H1 (cell line): ENCODE results near the gene POLR3G. TPM values are rescaled to one million over a fixed set of nuclear protein-coding genes. Genes with fewer than 3 reads are reported as not detected.

Experiments used
- CTCF ChIA-PET: fragments of 300-600 bp; sonication (Branson Sonifier 250); formaldehyde crosslinking; loops from one replicate; lab custom pipeline; 2021; ENCODE audit not compliant: partially characterized antibody; lab: Charles Lee
- POLR2A ChIA-PET: fragments of 300-600 bp; sonication (Branson Sonifier 250); formaldehyde crosslinking; loops from one replicate; lab custom pipeline; 2021; ENCODE audit warnings: inconsistent platforms; ENCODE audit not compliant: partially characterized antibody; lab: Charles Lee
- DNase-seq, 2 experiments: peaks; one replicate each; pipeline versions ENCODE4 v3.0.0 to v3.0.0-alpha.2; 2010 to 2022; ENCODE audit warnings: low spot score in 2 of 2, low read depth in 1 of 2, mixed read lengths in 1 of 2
- FAIRE-seq: peaks from 2 replicates; lab custom pipeline; 2011; peaks lifted over from hg19 to GRCh38; lab: Jason Lieb, UNC
- H2AFZ ChIP-seq: 2 replicates; pipeline ENCODE4 v1.8.1; 2012; ENCODE audit warnings: low read length, inconsistent platforms
- H2AK5ac ChIP-seq: 2 replicates; pipeline ENCODE4 v1.6.1; 2013; ENCODE audit warnings: low read depth, low read length
- H2BK120ac ChIP-seq: replicated peaks from 2 replicates; pipeline ENCODE3; 2013; ENCODE audit warnings: low read depth, low read length, inconsistent platforms
- H2BK12ac ChIP-seq: 2 replicates; pipeline ENCODE4 v1.6.1; 2013; ENCODE audit warnings: low read depth, low read length
- H2BK15ac ChIP-seq: 2 replicates; pipeline ENCODE4 v1.6.1; 2013; ENCODE audit warnings: low read length
- H2BK20ac ChIP-seq: 2 replicates; pipeline ENCODE4 v1.6.1; 2013; ENCODE audit warnings: low read length
- H2BK5ac ChIP-seq: 2 replicates; pipeline ENCODE4 v1.6.1; 2013; ENCODE audit warnings: low read depth, low read length
- H3K14ac ChIP-seq: 2 replicates; pipeline ENCODE4 v1.6.1; 2013; ENCODE audit warnings: inconsistent platforms; ENCODE audit not compliant: insufficient read length
- H3K18ac ChIP-seq: 2 replicates; pipeline ENCODE4 v1.6.1; 2013; ENCODE audit warnings: low read length; ENCODE audit errors: extremely low read depth
- H3K23ac ChIP-seq: 2 replicates; pipeline ENCODE4 v1.6.1; 2013; ENCODE audit warnings: inconsistent platforms; ENCODE audit not compliant: insufficient read length
- H3K23me2 ChIP-seq: 2 replicates; pipeline ENCODE4 v1.6.1; 2013; ENCODE audit warnings: low read depth, low read length
- H3K27ac ChIP-seq: 2 replicates; pipeline ENCODE4 v1.6.1; 2011; ENCODE audit warnings: low read depth, low read length, inconsistent platforms
- H3K27me3 ChIP-seq, 4 experiments: replicated peaks in 1 of 4; 1 replicate in 1 of 4; 2 replicates in 3 of 4; pipeline versions ENCODE4 v1.6.1 to v1.8.1; 2011 to 2013; ENCODE audit warnings: low read length in 3 of 4, mild to moderate bottlenecking in 3 of 4, inconsistent platforms in 2 of 4, mixed read lengths in 2 of 4, moderate library complexity in 1 of 4; ENCODE audit not compliant: control insufficient read depth in 3 of 4, insufficient read depth in 3 of 4; ENCODE audit errors: extremely low read depth in 1 of 4
- H3K36me3 ChIP-seq, 4 experiments: 2 replicates each; pipeline versions ENCODE4 v1.6.1 to v1.8.1; 2011 to 2013; ENCODE audit warnings: mild to moderate bottlenecking in 4 of 4, low read length in 3 of 4, moderate library complexity in 2 of 4, control low read depth in 1 of 4, inconsistent platforms in 1 of 4; ENCODE audit not compliant: insufficient read depth in 4 of 4, control insufficient read depth in 2 of 4
- H3K4ac ChIP-seq: replicated peaks from 2 replicates; pipeline ENCODE3; 2013; ENCODE audit warnings: low read length, low read depth, mixed read lengths, inconsistent platforms; ENCODE audit not compliant: insufficient read length
- H3K4me1 ChIP-seq, 4 experiments: replicated peaks in 1 of 4; 1 replicate in 1 of 4; 2 replicates in 3 of 4; pipeline versions ENCODE4 v1.6.1 to v1.8.1; 2011 to 2013; ENCODE audit warnings: low read length in 3 of 4, inconsistent platforms in 2 of 4, mixed read lengths in 1 of 4; ENCODE audit not compliant: insufficient read depth in 4 of 4, control insufficient read depth in 3 of 4
- H3K4me2 ChIP-seq, 2 experiments: 2 replicates each; pipeline versions ENCODE4 v1.6.1 to v1.8.1; 2011 to 2013; ENCODE audit warnings: low read depth in 2 of 2, low read length in 2 of 2, control low read depth in 1 of 2, inconsistent platforms in 1 of 2, mild to moderate bottlenecking in 1 of 2; ENCODE audit not compliant: insufficient read depth in 1 of 2
- H3K4me3 ChIP-seq, 4 experiments: fragments of 200-600, 300-600 bp in 1 of 4; sonication (generic), shearing (Covaris generic), sonication (Bioruptor Twin) in 1 of 4; 2 replicates each; pipeline versions ENCODE4 v1.5.1 to v1.8.1; 2011 to 2016; ENCODE audit warnings: low read length in 4 of 4, low read depth in 3 of 4, control low read depth in 2 of 4, inconsistent platforms in 2 of 4, mild to moderate bottlenecking in 2 of 4, mixed read lengths in 1 of 4, moderate library complexity in 1 of 4; ENCODE audit not compliant: insufficient read depth in 2 of 4; ENCODE audit errors: extremely low read depth in 1 of 4
- H3K56ac ChIP-seq: replicated peaks from 2 replicates; pipeline ENCODE3; 2013; ENCODE audit warnings: low read depth, mild to moderate bottlenecking, mixed read lengths, low read length, inconsistent platforms; ENCODE audit not compliant: insufficient read length
- H3K79me1 ChIP-seq: 2 replicates; pipeline ENCODE4 v1.6.1; 2013; ENCODE audit warnings: low read depth, low read length, control low read depth
- H3K79me2 ChIP-seq, 2 experiments: 2 replicates each; pipeline versions ENCODE4 v1.6.1 to v1.8.1; 2012 to 2013; ENCODE audit warnings: low read length in 2 of 2, mild to moderate bottlenecking in 2 of 2, inconsistent platforms in 1 of 2; ENCODE audit not compliant: insufficient read depth in 2 of 2, control insufficient read depth in 1 of 2
- H3K9ac ChIP-seq, 4 experiments: replicated peaks in 1 of 4; 1 replicate in 1 of 4; 2 replicates in 3 of 4; pipeline versions ENCODE4 v1.6.1 to v1.8.1; 2011 to 2013; ENCODE audit warnings: low read depth in 3 of 4, low read length in 3 of 4, control low read depth in 2 of 4, mild to moderate bottlenecking in 2 of 4, moderate library complexity in 2 of 4, inconsistent platforms in 1 of 4; ENCODE audit errors: extremely low read depth in 1 of 4
- H3K9me3 ChIP-seq, 2 experiments: 2 replicates each; pipeline versions ENCODE4 v1.6.1 to v1.8.1; 2012 to 2013; ENCODE audit warnings: mild to moderate bottlenecking in 2 of 2, moderate library complexity in 2 of 2, control low read depth in 1 of 2, inconsistent platforms in 1 of 2, low read depth in 1 of 2, low read length in 1 of 2, mixed read lengths in 1 of 2; ENCODE audit not compliant: insufficient read depth in 2 of 2
- H4K20me1 ChIP-seq, 2 experiments: replicated peaks in 1 of 2; 2 replicates each; pipeline versions ENCODE3 to v1.8.1; 2011 to 2013; ENCODE audit warnings: inconsistent platforms in 2 of 2, low read length in 2 of 2, mild to moderate bottlenecking in 1 of 2; ENCODE audit not compliant: insufficient read depth in 2 of 2, control insufficient read depth in 1 of 2
- H4K5ac ChIP-seq: 2 replicates; pipeline ENCODE4 v1.6.1; 2013; ENCODE audit warnings: low read length, low read depth, mixed read lengths, inconsistent platforms; ENCODE audit not compliant: insufficient read length
- H4K8ac ChIP-seq: 2 replicates; pipeline ENCODE4 v1.8.0; 2013; ENCODE audit warnings: mild to moderate bottlenecking, moderate library complexity, low read length, inconsistent platforms; ENCODE audit not compliant: insufficient read depth; ENCODE audit errors: extremely low read depth
- H4K91ac ChIP-seq: replicated peaks from 2 replicates; pipeline ENCODE3; 2013; ENCODE audit warnings: low read length, mixed read lengths, inconsistent platforms; ENCODE audit not compliant: insufficient read length
- CHD2 ChIP-seq: IDR thresholded peaks from 2 replicates; pipeline ENCODE4 v1.6.1; 2012; ENCODE audit warnings: low read length, improper control_type of control experiment
- SAP30 ChIP-seq: fragments of 300-600 bp; sonication (generic); IDR thresholded peaks from 2 replicates; pipeline ENCODE4 v1.7.1; 2012; ENCODE audit warnings: low read length, moderate library complexity, mild to moderate bottlenecking, inconsistent platforms; ENCODE audit not compliant: insufficient read depth, insufficient replicate concordance
- SUZ12 ChIP-seq: fragments of 200-600 bp; sonication (generic); IDR thresholded peaks from 2 replicates; pipeline ENCODE4 v1.6.1; 2012; ENCODE audit warnings: mild to moderate bottlenecking, inconsistent platforms, low read length, moderate library complexity, mixed read lengths
- WGBS, 2 experiments: shearing (Covaris generic) in 1 of 2; methylation state at CpG; one replicate each; pipeline versions ENCODE4 v1.1.6 to v1.1.7; 2013 to 2015; ENCODE audit warnings: low lambda C conversion rate in 2 of 2, mixed read lengths in 2 of 2, inconsistent platforms in 1 of 2, low coverage in 1 of 2, missing lambda C conversion rate in 1 of 2; ENCODE audit not compliant: insufficient replicate concordance in 2 of 2, insufficient coverage in 1 of 2, insufficient read length in 1 of 2; ENCODE audit errors: extremely low coverage in 1 of 2, missing lambda C conversion rate in 1 of 2; 5-methylcytosine and 5-hydroxymethylcytosine counted together
- polyA plus RNA-seq, 7 experiments: library from polyadenylated mRNA; depleted of rRNA in 3 of 7; stranded (reverse) in 5 of 7; unstranded in 2 of 7; fragments of >200 nt in 5 of 7; fragments of 200-250 nt in 2 of 7; gene quantifications; 1 replicate in 5 of 7; 2 replicates in 1 of 7; 4 replicates in 1 of 7; pipeline versions ENCODE4 v1.2.1 to v1.2.3, GENCODE V29; 2011 to 2013; ENCODE audit warnings: missing spikeins in 2 of 7, mixed read lengths in 2 of 7
- total RNA-seq: library from RNA; stranded (reverse); fragmentation: NEBNext Ultra II Directional; extraction: Animal tissue kit (Norgen Biotek cat#: 25700); gene quantifications from 2 replicates; pipeline ENCODE4 v1.2.1, GENCODE V29; 2021

The POLR3G gene
- total and polyA plus RNA-seq, 2 of the 8 experiments (the other 6 are each of a cell fraction or from before 2014, with no cell fraction given) = 119 to 179 TPM

- H3K9ac ChIP-seq = no peak overlapping the region
- H3K9me3 ChIP-seq = no peaks in the 10 kb centered on the region
- no peaks in the 10 kb centered on the region for H3K79me2 ChIP-seq
- H4K5ac ChIP-seq = no peak overlapping the region
- no peak overlapping the region for H3K23ac ChIP-seq
- H3K27ac ChIP-seq = no peak overlapping the region
- no peak overlapping the region for H3K14ac ChIP-seq
- WGBS, 2 experiments = 97% methylated on average over 2 of the region's 2 CpGs; no CpG with 5 or more reads in 1 of the 2 experiments
- DNase-seq = no peak
- no peaks in the 10 kb centered on the region for H3K36me3 ChIP-seq
- H4K20me1 ChIP-seq = no peaks in the 10 kb centered on the region
- H3K79me1 ChIP-seq = no peaks in the 10 kb centered on the region
- H2BK15ac ChIP-seq = no peak overlapping the region
- ChIA-PET POLR2A (no interaction called here), CTCF (interaction anchor here (0.7 to 1.5 kb wide), 2 partner anchors 24 to 234 kb away, joined by 3 to 5 read pairs; no protein-coding TSS in a partner anchor)
- no peaks in the 10 kb centered on the region for H3K23me2 ChIP-seq
- H2BK120ac ChIP-seq = no peak overlapping the region
- no peak for FAIRE-seq
- no peak overlapping the region for H2BK12ac ChIP-seq
- H3K4me2 ChIP-seq = no peak overlapping the region
- no peak overlapping the region for H2BK5ac ChIP-seq
- H2BK20ac ChIP-seq = no peak overlapping the region
- H4K8ac ChIP-seq = no peak overlapping the region
- no peak overlapping the region for H2AK5ac ChIP-seq
- peaks cover 0 to 10% (median 3%) of the 10 kb centered on the region in 4 experiments; a peak in 4 of 7 replicates for H3K4me1 ChIP-seq
- H3K4me3 ChIP-seq = no peak overlapping the region
- no peak overlapping the region for H4K91ac ChIP-seq
- no peak for TF ChIP-seq SUZ12
- TF ChIP-seq CHD2 = no peak
- no peak for TF ChIP-seq SAP30
- H2AFZ ChIP-seq = no peak overlapping the region
- H3K27me3 ChIP-seq = no peaks in the 10 kb centered on the region
- no peak overlapping the region for H3K4ac ChIP-seq
- H3K18ac ChIP-seq = no peak overlapping the region
- no peak overlapping the region for H3K56ac ChIP-seq
Observed at GRCh38 chr5:90549729-90550275, 75.1 kb downstream of the POLR3G start.
